LHCN-M2 (cell line): Measurements from ENCODE around the gene PTPRH. TPM values are rescaled to one million over a fixed set of nuclear protein-coding genes. Genes with fewer than 3 reads are reported as not detected.

Source experiments
- DNase-seq: peaks from one replicate; pipeline ENCODE4 v3.0.0-alpha.2; 2012; ENCODE audit warnings: low read depth
- total RNA-seq: library from RNA; depleted of rRNA; stranded (reverse); fragments of >200 nt; gene quantifications from 2 replicates; pipeline ENCODE4 v1.2.3, GENCODE V29; 2014; rRNA removed

The PTPRH gene
- total RNA-seq, 1 experiment from 2014 or later: 0.29 TPM

DNA sequence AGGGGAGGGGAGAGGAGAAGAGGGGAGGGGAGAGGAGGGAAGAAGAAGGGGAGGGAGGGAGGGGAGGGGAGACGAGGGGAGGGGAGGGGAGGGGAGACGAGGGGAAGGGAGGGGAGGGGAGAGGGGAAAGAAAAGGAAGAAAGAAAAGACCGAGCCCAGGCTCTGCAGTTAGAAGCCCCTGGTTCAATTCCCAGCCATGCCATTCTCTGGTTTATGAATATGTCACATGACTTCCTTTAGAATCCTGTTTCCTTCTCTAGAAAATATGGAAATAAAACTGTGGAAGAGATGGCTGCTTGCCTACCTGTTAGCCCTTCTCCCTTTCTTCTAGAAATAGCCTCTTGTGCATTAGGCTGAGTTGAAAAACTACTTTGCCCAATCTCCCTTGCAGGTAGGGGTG, 74.6 kb downstream of the PTPRH start:
- DNase-seq: no peak

DNA sequence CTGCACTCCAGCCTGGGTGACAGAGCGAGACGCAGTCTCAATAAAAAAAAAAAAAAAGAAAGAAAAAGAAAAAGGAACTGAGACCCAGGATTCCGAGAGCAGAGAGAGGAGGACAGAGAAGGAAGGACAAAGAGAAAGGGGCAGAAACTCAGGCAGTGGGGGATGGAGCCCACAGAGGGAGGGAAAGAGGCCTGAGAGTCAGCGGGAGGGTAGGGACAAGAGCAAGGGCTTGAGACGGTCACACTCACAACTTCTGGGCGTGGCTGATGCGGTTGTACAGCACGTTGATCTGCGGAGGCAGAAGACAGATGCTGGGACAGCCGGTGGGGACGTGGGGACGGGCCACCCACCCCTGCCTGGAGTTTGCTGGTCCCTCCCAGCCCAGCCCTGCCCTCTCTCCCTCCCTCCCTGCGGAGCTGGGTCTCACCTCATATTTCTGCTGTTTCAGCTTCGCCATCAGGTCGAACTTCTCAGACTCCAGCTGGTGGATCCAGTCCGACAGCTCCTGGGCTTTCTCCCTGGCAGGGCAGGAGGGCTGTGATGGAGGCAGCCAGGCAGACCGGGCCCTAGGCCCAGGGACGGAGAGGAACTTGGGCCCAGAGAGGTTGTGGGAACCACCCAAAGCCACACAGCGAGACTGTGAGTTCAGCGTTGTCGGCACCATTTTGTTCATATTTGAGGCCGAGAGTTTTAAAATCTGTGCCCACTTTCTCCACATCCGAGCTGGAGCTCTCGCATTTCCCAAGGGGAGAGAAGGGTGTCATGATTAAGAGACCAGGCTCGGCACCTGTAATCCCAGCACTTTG, 75.5 kb downstream of the PTPRH start:
- no peak for DNase-seq

DNA sequence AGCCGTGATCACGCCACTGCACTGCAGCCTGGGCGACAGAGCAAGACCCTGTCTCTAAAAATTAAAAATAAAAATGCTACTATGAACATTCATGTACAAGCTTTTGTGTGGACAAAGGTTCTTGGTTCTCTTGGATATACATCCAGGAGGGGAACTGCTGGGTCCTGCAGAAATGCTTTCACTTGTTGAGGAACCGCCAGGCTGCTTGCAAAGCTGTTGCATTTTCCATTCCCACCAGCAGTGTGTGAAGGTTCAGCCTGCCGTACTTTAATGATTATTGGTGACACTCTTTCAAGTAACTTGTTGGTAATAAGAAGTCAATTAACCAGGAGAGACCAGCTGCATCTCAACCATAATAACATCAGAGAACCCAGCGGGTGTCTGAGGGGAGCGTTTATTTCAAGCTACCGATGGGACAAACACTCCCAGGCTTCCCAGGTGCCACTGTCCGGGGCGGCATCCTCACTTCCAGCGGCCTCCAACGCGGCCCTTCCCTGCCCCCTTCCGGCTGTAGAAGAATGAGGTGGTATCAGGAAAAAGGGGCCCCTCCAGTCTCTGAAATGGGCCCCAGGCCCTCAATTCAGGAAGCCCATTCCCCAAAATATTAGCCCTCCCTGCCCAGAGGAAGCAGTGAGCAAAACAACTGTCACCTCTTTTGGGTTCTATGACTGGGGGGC, 76.7 kb downstream of the PTPRH start:
- DNase-seq: no peak

DNA sequence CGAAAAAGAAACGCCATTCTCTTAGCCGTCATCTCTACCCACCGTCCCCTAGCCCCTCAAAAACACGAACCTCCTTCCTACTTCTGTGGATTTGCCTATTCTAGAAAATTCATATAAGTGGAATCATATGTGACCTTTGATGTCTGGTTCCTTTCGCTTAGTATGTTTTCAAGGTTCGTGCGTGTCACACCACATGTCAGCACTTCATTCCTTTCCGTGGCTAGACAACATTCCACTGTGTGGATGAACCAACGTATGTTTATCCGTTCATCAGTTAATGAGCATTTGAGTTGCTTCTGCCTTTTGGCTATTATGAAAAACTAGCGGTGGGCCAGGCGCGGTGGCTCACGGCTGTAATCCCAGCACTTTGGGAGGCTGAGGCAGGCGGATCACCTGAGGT, 77.9 kb downstream of the PTPRH start:
- no peak for DNase-seq

Other genes with a start within 250 kb of the PTPRH start
- not detected in 2 replicates for gene NLRP2, start 243.1 kb downstream of the PTPRH start, total RNA-seq
- not detected in 2 replicates for gene GP6, start 171.2 kb downstream of the PTPRH start, total RNA-seq
- gene RDH13, start 146.4 kb downstream of the PTPRH start, total RNA-seq: 6.5 and 8.7 TPM in 2 replicates
- gene EPS8L1, start 133.6 kb downstream of the PTPRH start, total RNA-seq: 2.0 and 2.2 TPM in 2 replicates
- gene PPP1R12C, start 91.9 kb downstream of the PTPRH start, total RNA-seq: 78.0 and 90.4 TPM in 2 replicates
- gene TNNT1, start 60.3 kb downstream of the PTPRH start, total RNA-seq: 52.6 and 73.4 TPM in 2 replicates
- gene TNNI3, start 51.8 kb downstream of the PTPRH start, total RNA-seq: 0.26 and 0.92 TPM in 2 replicates
- 0.90 and 1.3 TPM in 2 replicates for gene DNAAF3, start 42.9 kb downstream of the PTPRH start, total RNA-seq
- not detected in 2 replicates for gene SYT5, start 29.2 kb downstream of the PTPRH start, total RNA-seq
- 0.98 and 1.5 TPM in 2 replicates for gene TMEM86B, start 19.3 kb upstream of the PTPRH start, total RNA-seq
- gene PPP6R1, start 49.5 kb upstream of the PTPRH start, total RNA-seq: 57.1 and 61.4 TPM in 2 replicates
- gene HSPBP1, start 70.6 kb upstream of the PTPRH start, total RNA-seq: 45.7 and 49.8 TPM in 2 replicates
- 5.7 and 10.8 TPM in 2 replicates for gene BRSK1, start 74.5 kb upstream of the PTPRH start, total RNA-seq
- gene TMEM150B, start 115.8 kb upstream of the PTPRH start, total RNA-seq: not detected in 2 replicates
- gene KMT5C, start 130.4 kb upstream of the PTPRH start, total RNA-seq: 14.8 and 16.9 TPM in 2 replicates
- gene COX6B2, start 145.2 kb upstream of the PTPRH start, total RNA-seq: not detected in 2 replicates
- not detected in 2 replicates for gene GARIN5B, start 153.8 kb upstream of the PTPRH start, total RNA-seq
- gene IL11, start 161.0 kb upstream of the PTPRH start, total RNA-seq: 1.7 and 2.1 TPM in 2 replicates
- gene TMEM190, start 167.3 kb upstream of the PTPRH start, total RNA-seq: not detected in 2 replicates
- gene TMEM238, start 174.8 kb upstream of the PTPRH start, total RNA-seq: 0.32 TPM in 1 of 2 replicates, not detected in the other
- gene RPL28, start 176.4 kb upstream of the PTPRH start, total RNA-seq: 306 and 535 TPM in 2 replicates
- 254 and 267 TPM in 2 replicates for gene UBE2S, start 198.3 kb upstream of the PTPRH start, total RNA-seq
- gene SHISA7, start 233.8 kb upstream of the PTPRH start, total RNA-seq: 0.06 TPM in 1 of 2 replicates, not detected in the other